Stomach (tissue), 4 donors: ENCODE results near the gene PCDH9.

ENCODE experiments used
- CTCF ChIP-seq, 7 experiments: fragments of 450-650 bp in 4 of 7; fragments of 200-600 bp in 3 of 7; sonication (generic) in 3 of 7; IDR thresholded peaks; one replicate each; pipeline ENCODE4 v1.5.1; 2016 to 2019; ENCODE audit warnings: antibody characterized with exemption in 7 of 7, control low read depth in 2 of 7, mild to moderate bottlenecking in 1 of 7
- EP300 ChIP-seq: sonication (generic); formaldehyde crosslinking; IDR thresholded peaks from one replicate; pipeline ENCODE4 v1.6.1; 2017; ENCODE audit warnings: antibody characterized with exemption
- POLR2A ChIP-seq, 4 donors: fragments of 450-650 bp; IDR thresholded peaks; one replicate each; pipeline ENCODE4 v1.6.1; 2016; ENCODE audit warnings: antibody characterized with exemption in 4 of 4, control low read depth in 2 of 4, mild to moderate bottlenecking in 1 of 4, moderate library complexity in 1 of 4
- POLR2AphosphoS5 ChIP-seq, 3 donors: sonication (generic); formaldehyde crosslinking; IDR thresholded peaks; one replicate each; pipeline ENCODE4 v1.6.1; 2016; ENCODE audit warnings: antibody characterized with exemption in 3 of 3

- TF ChIP-seq POLR2AphosphoS5 (IDR thresholded peaks at IDR 0.05) (no peak), CTCF (IDR thresholded peaks at IDR 0.05) (no peak), EP300 (no peak), POLR2A (IDR thresholded peaks at IDR 0.05) (no peak)
Observed at GRCh38 chr13:67083519-67083918, 146.6 kb downstream of the PCDH9 start.
